ENCODE results near the gene PACSIN3. TPM values are rescaled to one million over a fixed set of nuclear protein-coding genes. Genes with fewer than 3 reads are reported as not detected.

The PACSIN3 gene
- total and polyA plus RNA-seq, 8 donors = 32.9 to 63.1 (median 49.3) TPM

DNA sequence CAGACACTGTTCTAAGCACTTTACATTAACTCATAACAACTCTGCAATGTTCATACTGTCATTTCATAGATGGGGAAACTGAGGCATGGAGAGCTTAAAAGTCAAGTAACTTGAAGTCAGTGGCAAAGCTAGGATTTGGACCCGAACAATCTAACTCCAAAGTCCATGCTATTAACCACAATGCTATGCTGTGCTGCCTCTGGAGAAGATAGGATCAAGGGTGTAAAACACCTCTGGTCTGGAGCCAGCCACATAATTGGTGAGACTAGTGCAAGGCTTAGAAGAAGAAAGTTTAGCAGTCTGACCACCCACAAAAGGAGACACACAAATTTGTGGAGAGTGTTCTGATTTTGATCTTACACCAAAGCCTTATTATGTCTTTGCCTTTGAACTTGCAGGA, 53.3 kb downstream of the PACSIN3 start:
- Histone ChIP-seq H3K36me3 (peaks cover 0 to 6% of the 10 kb centered on the region in 2 donors), H3K4me1 (no peaks in the 10 kb centered on the region), H3K27ac (no peak overlapping the region), H3K9me3 (no peaks in the 10 kb centered on the region), H3K27me3 (no peaks in the 10 kb centered on the region), H3K4me3 (no peak overlapping the region)
- intact Hi-C loops (cut with DNase I) = no loop called here
- TF ChIP-seq, protein P1, sequence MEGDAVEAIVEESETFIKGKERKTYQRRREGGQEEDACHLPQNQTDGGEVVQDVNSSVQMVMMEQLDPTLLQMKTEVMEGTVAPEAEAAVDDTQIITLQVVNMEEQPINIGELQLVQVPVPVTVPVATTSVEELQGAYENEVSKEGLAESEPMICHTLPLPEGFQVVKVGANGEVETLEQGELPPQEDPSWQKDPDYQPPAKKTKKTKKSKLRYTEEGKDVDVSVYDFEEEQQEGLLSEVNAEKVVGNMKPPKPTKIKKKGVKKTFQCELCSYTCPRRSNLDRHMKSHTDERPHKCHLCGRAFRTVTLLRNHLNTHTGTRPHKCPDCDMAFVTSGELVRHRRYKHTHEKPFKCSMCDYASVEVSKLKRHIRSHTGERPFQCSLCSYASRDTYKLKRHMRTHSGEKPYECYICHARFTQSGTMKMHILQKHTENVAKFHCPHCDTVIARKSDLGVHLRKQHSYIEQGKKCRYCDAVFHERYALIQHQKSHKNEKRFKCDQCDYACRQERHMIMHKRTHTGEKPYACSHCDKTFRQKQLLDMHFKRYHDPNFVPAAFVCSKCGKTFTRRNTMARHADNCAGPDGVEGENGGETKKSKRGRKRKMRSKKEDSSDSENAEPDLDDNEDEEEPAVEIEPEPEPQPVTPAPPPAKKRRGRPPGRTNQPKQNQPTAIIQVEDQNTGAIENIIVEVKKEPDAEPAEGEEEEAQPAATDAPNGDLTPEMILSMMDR (IDR thresholded peaks at IDR 0.05) = no peak
- ATAC-seq (no peak), DNase-seq (no peak)

- Histone ChIP-seq H3K4me1 (no peaks in the 10 kb centered on the region), H3K4me3 (no peak overlapping the region), H3K27me3 (no peaks in the 10 kb centered on the region), H3K36me3 (peaks cover 0 to 1% of the 10 kb centered on the region in 2 donors), H3K9me3 (no peaks in the 10 kb centered on the region), H3K27ac (no peak overlapping the region)
- TF ChIP-seq, protein P1 (IDR thresholded peaks at IDR 0.05) = no peak
- DNase-seq (no peak), ATAC-seq (peak; percentile 13)
- intact Hi-C loops (cut with DNase I) = no loop called here
These were observed 53.7 kb downstream of the PACSIN3 start for GRCh38 chr11:47132490-47132889.

DNA sequence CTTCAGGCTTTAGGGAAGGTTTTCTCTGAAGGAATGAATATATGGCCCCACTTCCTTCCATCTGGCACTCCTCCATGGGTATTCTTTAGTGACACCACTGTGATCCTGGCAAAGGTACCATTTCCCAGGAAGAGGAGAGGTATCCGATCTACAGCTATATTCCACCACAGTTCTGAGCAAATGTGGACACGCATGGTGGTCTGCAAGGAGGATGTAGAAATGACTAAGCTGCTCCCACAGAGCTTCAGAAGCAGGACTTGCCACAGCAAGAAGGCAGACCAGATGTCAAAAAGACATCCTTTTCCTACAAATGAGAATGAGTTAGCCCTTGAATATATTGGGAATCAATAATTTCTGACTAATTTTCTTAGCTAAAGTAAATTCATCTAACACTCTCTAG, 55.1 kb downstream of the PACSIN3 start:
- intact Hi-C loops (cut with DNase I) = no loop called here
- Histone ChIP-seq H3K27ac (no peak overlapping the region), H3K4me3 (no peak overlapping the region), H3K27me3 (no peaks in the 10 kb centered on the region), H3K9me3 (no peaks in the 10 kb centered on the region), H3K4me1 (no peaks in the 10 kb centered on the region), H3K36me3 (no peaks in the 10 kb centered on the region)
- TF ChIP-seq, protein P1 (IDR thresholded peaks at IDR 0.05) = no peak
- no peak for DNase-seq
- ATAC-seq = no peak

DNA sequence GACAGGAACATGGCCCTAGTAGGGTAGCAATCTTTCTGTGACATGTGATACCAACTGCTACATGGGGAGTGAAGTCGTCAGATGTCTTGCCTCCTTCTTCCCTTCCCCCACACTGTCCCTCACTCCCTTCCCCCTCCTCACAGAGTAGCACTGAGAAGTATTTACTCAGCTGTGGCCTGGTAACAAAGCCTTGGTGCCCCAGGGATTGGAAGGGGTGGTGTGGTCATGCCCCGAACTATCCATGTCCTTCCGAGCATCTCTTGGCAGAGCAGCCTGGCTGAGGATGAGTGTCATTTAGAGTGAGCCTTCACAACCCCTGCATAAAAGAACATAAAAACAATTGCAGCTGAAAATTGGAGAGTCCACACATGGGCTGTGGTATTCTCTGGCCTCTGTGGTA, 55.7 kb downstream of the PACSIN3 start:
- TF ChIP-seq, protein P1 (IDR thresholded peaks at IDR 0.05) = no peak
- intact Hi-C loops (cut with DNase I) = no loop called here
- H3K4me1 ChIP-seq = no peaks in the 10 kb centered on the region
- H3K9me3 ChIP-seq = no peaks in the 10 kb centered on the region
- H3K36me3 ChIP-seq = no peaks in the 10 kb centered on the region
- DNase-seq (no peak), ATAC-seq (no peak)
- H3K27ac ChIP-seq = no peak overlapping the region
- no peak overlapping the region for H3K4me3 ChIP-seq
- H3K27me3 ChIP-seq = no peaks in the 10 kb centered on the region

Small RNA genes lying within 50 kb of the gene (microRNA-seq; reads per million reads assigned to microRNA genes)
- gene MIR6745 = 0 to 0.14 reads per million in 2 donors

Other genes starting within 250 kb of the PACSIN3 start
- 10 to 100 TPM; 28.7 to 36.4 TPM for gene CSTPP1, start 249.7 kb downstream of the PACSIN3 start, total RNA-seq
- 10 to 100 TPM; 48.8 to 56.0 (median 52.5) TPM for gene CSTPP1, start 249.7 kb downstream of the PACSIN3 start, polyA plus RNA-seq (ENCODE audit: insufficient read length in 6 of 6)
- 10 to 100 TPM; 79.1 to 86.3 TPM for gene ARFGAP2, start 9.6 kb downstream of the PACSIN3 start, total RNA-seq
- 100 to 1,000 TPM in 1 of 6 donors, 10 to 100 TPM in 5; 86.3 to 103 (median 94.6) TPM for gene ARFGAP2, start 9.6 kb downstream of the PACSIN3 start, polyA plus RNA-seq (ENCODE audit: insufficient read length in 6 of 6)
- 10 to 100 TPM; 32.0 to 33.1 TPM for gene DDB2, start 28.5 kb upstream of the PACSIN3 start, total RNA-seq
- 10 to 100 TPM; 22.9 to 27.5 (median 23.4) TPM for gene DDB2, start 28.5 kb upstream of the PACSIN3 start, polyA plus RNA-seq (ENCODE audit: insufficient read length in 6 of 6)
- gene ACP2, start 62.4 kb upstream of the PACSIN3 start, total RNA-seq = 10 to 100 TPM; 41.5 to 59.9 TPM
- gene ACP2, start 62.4 kb upstream of the PACSIN3 start, polyA plus RNA-seq (ENCODE audit: insufficient read length in 6 of 6) = 10 to 100 TPM; 37.1 to 41.5 (median 41.1) TPM
- gene NR1H3, start 71.6 kb upstream of the PACSIN3 start, total RNA-seq = 10 to 100 TPM; 39.7 to 66.9 TPM
- 10 to 100 TPM; 44.8 to 57.6 (median 52.0) TPM for gene NR1H3, start 71.6 kb upstream of the PACSIN3 start, polyA plus RNA-seq (ENCODE audit: insufficient read length in 6 of 6)
- 10 to 100 TPM; 33.0 to 52.9 TPM for gene MADD, start 83.7 kb upstream of the PACSIN3 start, total RNA-seq
- gene MADD, start 83.7 kb upstream of the PACSIN3 start, polyA plus RNA-seq (ENCODE audit: insufficient read length in 6 of 6) = 10 to 100 TPM; 42.6 to 53.8 (median 51.9) TPM
- gene MYBPC3, start 166.3 kb upstream of the PACSIN3 start, total RNA-seq = 1 to 10 TPM in 1 of 2 donors, under 1 TPM in 1; 0.52 to 2.0 TPM
- gene MYBPC3, start 166.3 kb upstream of the PACSIN3 start, polyA plus RNA-seq (ENCODE audit: insufficient read length in 6 of 6) = under 1 TPM in 3 of 6 donors, not detected in 3; 0.06 to 0.25 (median 0.09) TPM
- 100 to 1,000 TPM in 1 of 2 donors, 10 to 100 TPM in 1; 75.6 to 194 TPM for gene SPI1, start 192.1 kb upstream of the PACSIN3 start, total RNA-seq
- 1 to 10 TPM; 4.9 to 6.8 (median 5.8) TPM for gene SPI1, start 192.1 kb upstream of the PACSIN3 start, polyA plus RNA-seq (ENCODE audit: insufficient read length in 6 of 6)
- gene SLC39A13, start 222.2 kb upstream of the PACSIN3 start, total RNA-seq = 10 to 100 TPM; 60.1 to 66.1 TPM
- 10 to 100 TPM; 29.6 to 46.4 (median 34.1) TPM for gene SLC39A13, start 222.2 kb upstream of the PACSIN3 start, polyA plus RNA-seq (ENCODE audit: insufficient read length in 6 of 6)
- gene PSMC3, start 240.0 kb upstream of the PACSIN3 start, total RNA-seq = 100 to 1,000 TPM in 1 of 2 donors, 10 to 100 TPM in 1; 86.7 to 133 TPM
- 100 to 1,000 TPM; 123 to 163 (median 130) TPM for gene PSMC3, start 240.0 kb upstream of the PACSIN3 start, polyA plus RNA-seq (ENCODE audit: insufficient read length in 6 of 6)